Measurements from ENCODE around the gene LMAN1L.

DNA sequence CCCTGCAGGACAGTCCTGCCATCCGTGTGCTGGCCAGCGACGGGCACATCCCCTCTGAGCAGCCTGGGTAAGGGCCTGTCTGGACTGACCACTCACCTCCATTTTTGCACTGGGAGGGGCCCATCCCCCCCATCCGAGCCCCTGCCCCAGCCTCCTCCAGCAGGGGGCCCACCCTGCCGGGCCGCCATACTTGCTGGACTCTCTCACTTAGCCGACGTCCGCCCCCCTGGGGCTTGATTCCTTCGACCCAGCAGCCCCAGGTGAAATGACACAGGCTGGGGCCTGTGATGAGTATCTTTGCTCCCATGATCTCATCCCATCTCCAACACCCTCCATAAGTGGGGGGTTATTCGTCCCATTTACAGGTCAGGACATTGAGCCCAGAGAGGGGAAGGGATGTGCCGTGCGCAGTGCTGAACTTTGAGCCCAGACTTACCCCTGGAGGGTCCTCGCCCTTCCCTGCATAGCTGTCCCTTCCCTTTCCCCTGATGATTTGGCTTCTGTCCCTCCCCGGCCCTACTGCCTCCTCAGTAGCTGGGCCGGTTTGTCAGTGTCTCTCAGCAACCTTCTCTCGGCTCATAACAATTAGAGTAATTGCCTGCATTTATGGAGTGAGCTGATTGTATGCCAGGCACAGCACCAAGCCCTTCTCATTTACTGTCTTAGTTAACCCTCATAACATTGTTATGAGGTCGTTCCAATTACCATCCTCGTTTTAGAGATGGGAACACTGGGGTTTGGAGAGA is 4.2 kb downstream of the LMAN1L start:
- TF ChIP-seq, protein P1, sequence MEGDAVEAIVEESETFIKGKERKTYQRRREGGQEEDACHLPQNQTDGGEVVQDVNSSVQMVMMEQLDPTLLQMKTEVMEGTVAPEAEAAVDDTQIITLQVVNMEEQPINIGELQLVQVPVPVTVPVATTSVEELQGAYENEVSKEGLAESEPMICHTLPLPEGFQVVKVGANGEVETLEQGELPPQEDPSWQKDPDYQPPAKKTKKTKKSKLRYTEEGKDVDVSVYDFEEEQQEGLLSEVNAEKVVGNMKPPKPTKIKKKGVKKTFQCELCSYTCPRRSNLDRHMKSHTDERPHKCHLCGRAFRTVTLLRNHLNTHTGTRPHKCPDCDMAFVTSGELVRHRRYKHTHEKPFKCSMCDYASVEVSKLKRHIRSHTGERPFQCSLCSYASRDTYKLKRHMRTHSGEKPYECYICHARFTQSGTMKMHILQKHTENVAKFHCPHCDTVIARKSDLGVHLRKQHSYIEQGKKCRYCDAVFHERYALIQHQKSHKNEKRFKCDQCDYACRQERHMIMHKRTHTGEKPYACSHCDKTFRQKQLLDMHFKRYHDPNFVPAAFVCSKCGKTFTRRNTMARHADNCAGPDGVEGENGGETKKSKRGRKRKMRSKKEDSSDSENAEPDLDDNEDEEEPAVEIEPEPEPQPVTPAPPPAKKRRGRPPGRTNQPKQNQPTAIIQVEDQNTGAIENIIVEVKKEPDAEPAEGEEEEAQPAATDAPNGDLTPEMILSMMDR (IDR thresholded peaks at IDR 0.05), result no peak
- no peak for TF ChIP-seq POLR2A (IDR thresholded peaks at IDR 0.05)
